ENCODE measurements around the gene SAPCD1.

The SAPCD1 gene

GRCh38 chr6:31740397-31741223 lies 21.8 kb upstream of the SAPCD1 start:
- no peak for TF ChIP-seq CTCF (IDR thresholded peaks at IDR 0.05; ENCODE audit: extremely low read depth, insufficient read depth, missing control alignments)
- in situ Hi-C loops (cut with MboI; ENCODE audit: low pct_unique_long_range_greater_than_20kb, low sequenced_read_pairs, unreplicated experiment): no loop called here
- no peak for DNase-seq (ENCODE audit: low spot score)

- in situ Hi-C loops (cut with MboI; ENCODE audit: low pct_unique_long_range_greater_than_20kb, low sequenced_read_pairs, unreplicated experiment): no loop called here
Measured at GRCh38 chr6:31741815-31742214, 20.6 kb upstream of the SAPCD1 start.

GRCh38 chr6:31742894-31743293 lies 19.6 kb upstream of the SAPCD1 start:
- in situ Hi-C loops (cut with MboI; ENCODE audit: low pct_unique_long_range_greater_than_20kb, low sequenced_read_pairs, unreplicated experiment): no loop called here
- no peak for TF ChIP-seq CTCF (IDR thresholded peaks at IDR 0.05; ENCODE audit: extremely low read depth, insufficient read depth, missing control alignments)
- DNase-seq (ENCODE audit: low spot score): no peak

More at GRCh38 chr6:31741815-31742214, 20.6 kb upstream of the SAPCD1 start:
- no peak for DNase-seq (ENCODE audit: low spot score)
- no peak for TF ChIP-seq CTCF (IDR thresholded peaks at IDR 0.05; ENCODE audit: extremely low read depth, insufficient read depth, missing control alignments)

GRCh38 chr6:31744422-31744821 lies 18.0 kb upstream of the SAPCD1 start:
- DNase-seq (ENCODE audit: low spot score): no peak
- in situ Hi-C loops (cut with MboI; ENCODE audit: low pct_unique_long_range_greater_than_20kb, low sequenced_read_pairs, unreplicated experiment): no loop called here
- no peak for TF ChIP-seq CTCF (IDR thresholded peaks at IDR 0.05; ENCODE audit: extremely low read depth, insufficient read depth, missing control alignments)

- in situ Hi-C loops (cut with MboI; ENCODE audit: low pct_unique_long_range_greater_than_20kb, low sequenced_read_pairs, unreplicated experiment): no loop called here
- no peak for TF ChIP-seq CTCF (IDR thresholded peaks at IDR 0.05; ENCODE audit: extremely low read depth, insufficient read depth, missing control alignments)
- no peak for DNase-seq (ENCODE audit: low spot score)
Measured at GRCh38 chr6:31749301-31750036, 13.0 kb upstream of the SAPCD1 start.

GRCh38 chr6:31750411-31751022 lies 11.9 kb upstream of the SAPCD1 start:
- no peak for TF ChIP-seq CTCF (IDR thresholded peaks at IDR 0.05; ENCODE audit: extremely low read depth, insufficient read depth, missing control alignments)
- DNase-seq (ENCODE audit: low spot score): no peak
- in situ Hi-C loops (cut with MboI; ENCODE audit: low pct_unique_long_range_greater_than_20kb, low sequenced_read_pairs, unreplicated experiment): no loop called here
